ENCODE data around the gene RUNX1.

GRCh38 chr21:35037384-35037765 is 11.7 kb downstream of the RUNX1 start:
- TF ChIP-seq ZFP30 (CRISPR knock-in tag; IDR thresholded peaks at IDR 0.05) = no peak
- TF ChIP-seq, protein P1, sequence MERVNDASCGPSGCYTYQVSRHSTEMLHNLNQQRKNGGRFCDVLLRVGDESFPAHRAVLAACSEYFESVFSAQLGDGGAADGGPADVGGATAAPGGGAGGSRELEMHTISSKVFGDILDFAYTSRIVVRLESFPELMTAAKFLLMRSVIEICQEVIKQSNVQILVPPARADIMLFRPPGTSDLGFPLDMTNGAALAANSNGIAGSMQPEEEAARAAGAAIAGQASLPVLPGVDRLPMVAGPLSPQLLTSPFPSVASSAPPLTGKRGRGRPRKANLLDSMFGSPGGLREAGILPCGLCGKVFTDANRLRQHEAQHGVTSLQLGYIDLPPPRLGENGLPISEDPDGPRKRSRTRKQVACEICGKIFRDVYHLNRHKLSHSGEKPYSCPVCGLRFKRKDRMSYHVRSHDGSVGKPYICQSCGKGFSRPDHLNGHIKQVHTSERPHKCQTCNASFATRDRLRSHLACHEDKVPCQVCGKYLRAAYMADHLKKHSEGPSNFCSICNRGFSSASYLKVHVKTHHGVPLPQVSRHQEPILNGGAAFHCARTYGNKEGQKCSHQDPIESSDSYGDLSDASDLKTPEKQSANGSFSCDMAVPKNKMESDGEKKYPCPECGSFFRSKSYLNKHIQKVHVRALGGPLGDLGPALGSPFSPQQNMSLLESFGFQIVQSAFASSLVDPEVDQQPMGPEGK (CRISPR knock-in tag; IDR thresholded peaks at IDR 0.05; ENCODE audit: borderline replicate concordance) = no peak
- TF ChIP-seq ZNF8 (CRISPR knock-in tag; IDR thresholded peaks at IDR 0.05) = no peak
- TF ChIP-seq, protein P2, sequence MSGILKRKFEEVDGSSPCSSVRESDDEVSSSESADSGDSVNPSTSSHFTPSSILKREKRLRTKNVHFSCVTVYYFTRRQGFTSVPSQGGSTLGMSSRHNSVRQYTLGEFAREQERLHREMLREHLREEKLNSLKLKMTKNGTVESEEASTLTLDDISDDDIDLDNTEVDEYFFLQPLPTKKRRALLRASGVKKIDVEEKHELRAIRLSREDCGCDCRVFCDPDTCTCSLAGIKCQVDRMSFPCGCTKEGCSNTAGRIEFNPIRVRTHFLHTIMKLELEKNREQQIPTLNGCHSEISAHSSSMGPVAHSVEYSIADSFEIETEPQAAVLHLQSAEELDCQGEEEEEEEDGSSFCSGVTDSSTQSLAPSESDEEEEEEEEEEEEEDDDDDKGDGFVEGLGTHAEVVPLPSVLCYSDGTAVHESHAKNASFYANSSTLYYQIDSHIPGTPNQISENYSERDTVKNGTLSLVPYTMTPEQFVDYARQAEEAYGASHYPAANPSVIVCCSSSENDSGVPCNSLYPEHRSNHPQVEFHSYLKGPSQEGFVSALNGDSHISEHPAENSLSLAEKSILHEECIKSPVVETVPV (CRISPR knock-in tag; IDR thresholded peaks at IDR 0.05) = no peak
- no peak for TF ChIP-seq ZC3H10 (CRISPR knock-in tag; IDR thresholded peaks at IDR 0.05)
- TF ChIP-seq ESRRG (CRISPR knock-in tag; IDR thresholded peaks at IDR 0.05) = no peak
- no peak for TF ChIP-seq ARNTL (CRISPR knock-in tag; IDR thresholded peaks at IDR 0.05; ENCODE audit: borderline replicate concordance, low read depth)
- no peak for TF ChIP-seq ZNF565 (CRISPR knock-in tag; conservative IDR thresholded peaks at IDR 0.05; ENCODE audit: low read depth)
- no peak for TF ChIP-seq ZFP3 (CRISPR knock-in tag; IDR thresholded peaks at IDR 0.05)
- no peak for TF ChIP-seq ISL1 (CRISPR knock-in tag; IDR thresholded peaks at IDR 0.05)
- no peak for TF ChIP-seq SNAI2 (CRISPR knock-in tag; IDR thresholded peaks at IDR 0.05)

All from SK-N-SH treated with all-trans-retinoic acid at 6 μM for 48 hours (cell line).